GF-D8 (cell line): ENCODE measurements around the gene INKA2.

Experiments used
- DNase-seq: peaks from one replicate; lab custom pipeline; 2025; lab: John Stamatoyannopoulos, UW

The INKA2 gene

DNA sequence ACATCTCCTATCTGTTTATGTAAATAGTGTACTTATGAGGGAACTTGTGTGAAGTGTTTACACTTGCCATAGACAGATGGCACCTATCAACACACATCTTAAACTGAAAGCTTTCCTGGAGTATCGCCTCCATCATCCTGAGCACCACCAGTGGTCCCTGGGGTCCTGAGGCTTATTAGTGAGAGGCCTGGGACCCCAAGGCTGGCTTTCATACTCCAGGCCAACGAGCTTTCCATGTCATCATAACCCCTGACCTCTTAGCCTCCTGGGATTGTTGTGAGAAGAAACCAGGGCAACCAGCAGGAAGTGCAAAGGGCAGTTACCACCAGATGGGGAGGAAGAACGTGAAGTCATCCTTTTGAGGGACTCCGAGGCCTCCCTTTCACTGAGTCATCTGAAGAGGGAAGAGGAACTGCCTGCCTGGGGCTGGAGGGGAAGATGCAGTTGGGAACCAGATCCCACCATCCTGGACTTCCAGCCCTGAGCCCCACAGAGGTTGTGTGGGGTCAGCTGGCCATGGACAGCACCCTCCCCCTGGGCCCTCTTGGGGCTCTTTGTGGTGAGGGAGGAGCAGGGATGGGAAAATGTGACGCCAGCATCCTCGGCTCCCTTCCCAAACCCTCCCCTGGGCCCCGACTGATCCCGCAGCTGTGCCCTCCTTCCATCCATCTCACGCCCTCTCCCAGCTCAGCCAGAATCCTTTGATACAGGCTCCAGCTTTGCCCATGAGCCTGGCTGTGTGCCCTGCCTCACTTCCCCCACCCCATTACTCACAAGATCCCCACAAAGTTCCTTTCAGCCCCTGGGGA, 5.8 kb downstream of the INKA2 start:
- DNase-seq, result peak; percentile 91

- no peak for DNase-seq
These were observed 6.5 kb downstream of the INKA2 start for GRCh38 chr1:111732718-111733117.

- DNase-seq, result no peak
These were observed 7.2 kb downstream of the INKA2 start for GRCh38 chr1:111731956-111732355.

DNA sequence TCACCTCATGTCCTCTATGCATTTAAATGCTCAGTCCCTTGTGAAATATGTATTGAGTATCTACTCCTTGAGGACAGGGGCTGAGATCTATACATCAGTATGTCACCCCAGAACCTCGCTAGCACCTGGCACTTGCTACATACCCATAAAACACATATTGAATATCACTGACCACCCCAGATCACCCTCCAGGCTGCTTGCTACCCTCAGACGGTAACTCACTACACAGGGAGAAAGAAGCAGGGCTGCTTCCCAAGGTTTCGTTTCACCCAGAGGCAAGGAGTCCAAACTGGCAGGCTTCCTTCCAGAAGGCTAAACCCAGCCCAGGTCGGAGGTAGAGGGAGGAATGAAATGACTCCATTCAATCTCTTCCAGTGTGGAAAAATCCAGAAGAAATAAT, 8.5 kb downstream of the INKA2 start:
- no peak for DNase-seq

DNA sequence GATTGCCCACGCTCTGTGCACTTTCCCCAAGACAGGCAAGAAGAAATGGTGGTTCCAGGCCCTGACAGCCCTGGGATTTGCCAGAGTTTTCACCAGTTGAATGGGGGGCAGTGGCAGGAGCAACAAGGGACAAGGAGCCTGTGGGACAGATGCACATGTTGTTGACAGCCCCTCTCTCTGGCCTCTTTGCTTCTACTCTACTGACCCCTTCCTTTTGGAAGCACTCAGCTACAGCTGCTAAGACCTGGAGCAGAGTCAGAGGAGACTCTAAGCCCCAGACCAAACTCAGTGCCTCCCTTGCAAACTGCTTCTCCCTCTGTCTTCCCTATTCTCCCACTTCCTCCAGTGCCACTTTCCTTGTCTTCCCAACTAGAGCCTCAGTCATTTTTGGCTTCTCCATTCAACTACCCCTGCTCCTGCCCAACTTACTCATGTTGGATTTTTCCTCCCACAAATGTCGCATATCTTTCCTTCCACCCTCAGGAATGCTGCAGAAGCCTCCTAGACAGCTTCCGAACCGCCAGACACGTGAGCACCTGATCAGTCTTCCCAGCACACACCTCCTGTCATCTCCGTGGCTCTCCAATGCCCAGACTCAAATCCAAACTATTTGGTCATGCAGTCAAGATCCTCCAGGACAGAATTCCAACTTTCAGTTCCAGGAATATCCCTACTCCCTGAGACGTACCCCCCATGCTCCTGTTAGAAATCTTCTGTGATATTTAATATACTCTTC, 9.1 kb downstream of the INKA2 start:
- no peak for DNase-seq

GRCh38 chr1:111729271-111729921, 9.8 kb downstream of the INKA2 start:
- no peak for DNase-seq

GRCh38 chr1:111727056-111727455, 12.1 kb downstream of the INKA2 start:
- no peak for DNase-seq

GRCh38 chr1:111725192-111725591, 14.0 kb downstream of the INKA2 start:
- no peak for DNase-seq

DNA sequence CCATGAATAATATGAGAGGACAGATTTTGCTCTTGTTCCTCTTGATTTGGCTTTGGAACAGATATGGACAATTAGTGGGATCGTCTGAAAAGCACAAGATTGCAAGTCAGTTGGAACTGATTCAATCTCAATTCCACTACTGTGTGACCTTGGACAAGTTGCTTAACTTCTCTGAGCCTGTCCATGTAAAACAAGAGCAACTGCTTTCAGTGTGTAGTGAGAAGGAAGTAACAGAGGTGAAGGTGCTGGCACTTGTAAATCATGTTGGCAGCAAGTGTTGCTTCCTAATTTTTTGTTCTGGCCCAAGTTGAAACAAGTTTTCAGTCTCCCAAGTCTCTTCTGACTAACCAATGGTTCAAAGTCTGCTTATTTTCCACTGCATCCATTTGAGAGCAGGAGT, 15.3 kb downstream of the INKA2 start:
- DNase-seq, result no peak

GRCh38 chr1:111723091-111723806, 15.9 kb downstream of the INKA2 start:
- no peak for DNase-seq

GRCh38 chr1:111720977-111721786, 18.0 kb downstream of the INKA2 start:
- DNase-seq, result no peak

DNA sequence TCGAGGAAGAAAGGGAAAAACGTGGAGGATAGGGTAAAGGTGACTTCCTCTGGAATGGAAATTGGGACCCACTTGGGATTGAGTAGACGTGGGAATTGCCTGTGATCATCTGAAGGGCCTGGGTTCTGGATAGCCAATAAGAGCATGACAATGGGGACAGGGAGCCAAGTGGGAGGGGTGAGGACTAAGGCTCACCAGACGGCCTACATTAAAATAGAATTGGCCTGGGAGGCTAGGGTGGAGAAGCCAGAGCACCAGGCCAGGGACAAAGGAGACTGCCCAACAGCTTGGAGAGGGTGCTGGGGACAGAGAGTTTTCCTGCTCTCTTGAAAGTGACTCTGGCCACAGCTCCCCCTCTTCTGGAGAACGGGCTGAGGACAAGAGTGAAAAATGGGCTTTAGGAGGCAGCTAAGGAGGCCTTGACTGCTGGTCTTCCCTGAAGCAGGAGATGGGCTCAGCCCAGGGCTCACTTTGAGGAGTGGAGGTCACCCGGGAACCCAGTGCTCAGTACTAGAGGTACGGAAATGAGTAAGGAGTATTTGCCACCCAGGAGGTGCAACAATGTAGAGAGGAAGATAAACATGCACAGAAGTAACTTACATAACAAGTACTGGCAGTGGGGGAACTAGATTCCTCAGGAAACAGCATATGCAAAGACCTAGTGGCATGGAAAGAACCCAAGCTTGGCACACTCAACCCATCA, 18.8 kb downstream of the INKA2 start:
- DNase-seq, result no peak

- DNase-seq, result no peak
These were observed 19.5 kb downstream of the INKA2 start for GRCh38 chr1:111719674-111720132.

DNA sequence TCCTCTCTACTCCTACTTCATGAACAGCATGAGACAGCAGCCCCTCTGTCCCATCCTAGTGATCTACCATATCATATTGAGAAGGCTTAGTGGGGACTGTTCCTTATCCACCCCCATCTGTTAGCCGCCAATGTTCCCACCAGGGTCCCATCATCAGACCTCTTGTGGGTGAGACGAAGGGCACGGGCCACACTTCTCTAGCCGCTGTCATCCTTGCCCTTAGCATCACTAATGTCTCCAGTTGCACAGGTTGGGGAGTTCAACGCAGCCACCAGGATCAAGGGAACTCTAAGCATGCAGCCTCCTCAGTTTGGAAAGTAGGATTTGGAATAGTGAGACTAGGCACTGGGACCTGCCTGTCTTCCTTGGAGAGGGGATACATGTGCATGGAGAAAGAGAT, 20.1 kb downstream of the INKA2 start:
- DNase-seq, result no peak

- no peak for DNase-seq
These were observed 21.7 kb downstream of the INKA2 start for GRCh38 chr1:111717450-111717849.

- no peak for DNase-seq
These were observed 22.9 kb downstream of the INKA2 start for GRCh38 chr1:111716333-111716732.

- DNase-seq, result no peak
These were observed 29.2 kb downstream of the INKA2 start for GRCh38 chr1:111709986-111710385.

DNA sequence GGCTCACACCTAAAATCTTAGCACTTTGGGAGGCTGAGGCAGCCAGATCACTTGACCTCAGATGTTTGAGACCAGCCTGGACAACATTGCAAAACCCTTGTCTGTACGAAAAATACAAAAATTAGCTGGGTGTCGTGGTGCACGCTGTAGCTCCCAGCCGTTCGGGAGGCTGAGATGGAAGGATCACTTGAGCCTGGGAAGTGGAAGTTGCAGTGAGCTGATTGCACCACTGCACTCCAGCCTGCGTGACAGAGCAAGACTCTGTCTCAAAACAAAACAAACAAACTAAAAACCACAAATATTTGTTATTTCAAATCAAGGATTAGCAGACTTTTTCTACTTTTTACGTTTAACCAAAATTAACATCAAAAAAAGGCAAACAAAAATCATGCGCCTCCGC, 31.3 kb downstream of the INKA2 start:
- DNase-seq, result no peak

DNA sequence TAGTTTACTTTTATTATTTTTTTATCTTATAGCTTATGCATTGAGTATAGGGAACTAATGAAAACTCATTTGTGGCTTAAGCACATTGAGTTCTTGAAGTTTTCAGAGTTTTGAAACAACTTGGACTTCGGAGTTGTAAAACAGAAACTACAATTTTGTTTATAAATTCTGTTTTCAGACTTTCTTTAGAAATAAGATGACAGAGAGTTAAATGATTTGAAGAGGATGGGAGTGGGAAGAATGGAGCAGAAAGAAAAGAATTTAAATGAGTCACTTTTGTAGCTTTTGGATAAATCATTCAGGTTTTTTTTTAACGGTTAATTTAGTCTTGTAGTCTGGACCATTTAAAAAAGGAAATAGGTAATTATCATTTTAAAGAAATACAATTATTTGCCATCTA, 32.3 kb downstream of the INKA2 start:
- no peak for DNase-seq

DNA sequence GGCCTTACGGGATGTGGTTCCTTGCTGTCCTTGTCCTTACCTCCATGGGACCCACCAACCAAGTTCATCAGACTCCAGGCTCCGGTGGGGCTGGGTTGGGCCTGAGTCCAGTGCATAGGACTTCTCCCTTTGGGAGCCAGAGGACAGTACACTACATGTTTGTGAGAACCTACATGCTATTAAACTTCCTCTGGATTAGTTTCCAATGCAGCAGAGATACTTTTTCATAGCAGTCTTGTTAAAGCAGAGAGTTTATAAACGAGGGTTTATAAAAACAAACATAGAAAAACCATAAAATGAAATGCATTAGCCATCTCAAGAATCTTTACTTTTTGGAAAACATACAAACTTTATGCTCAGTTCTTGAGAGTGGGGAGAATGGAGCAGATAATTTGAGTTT, 33.4 kb downstream of the INKA2 start:
- DNase-seq, result no peak

- DNase-seq, result no peak
These were observed 34.4 kb downstream of the INKA2 start for GRCh38 chr1:111704776-111705175.
